SK-N-SH treated with all-trans-retinoic acid at 6 μM for 48 hours (cell line): ENCODE data around the gene UHRF2.

Source experiments
- BACH2 ChIP-seq: fragments of 250-450 bp; sonication (Bioruptor Pico); IDR thresholded peaks from 2 replicates; pipeline ENCODE4 v1.9.0; 2021; ENCODE audit warnings: mild to moderate bottlenecking, borderline replicate concordance
- RARB ChIP-seq: fragments of 250-450 bp; sonication (Bioruptor Pico); IDR thresholded peaks from 2 replicates; pipeline ENCODE4 v1.8.0; 2021; ENCODE audit warnings: mild to moderate bottlenecking, moderate library complexity
- TCF4 ChIP-seq: fragments of 250-450 bp; sonication (Bioruptor Pico); IDR thresholded peaks from 2 replicates; pipeline ENCODE4 v1.8.0; 2021; ENCODE audit warnings: mild to moderate bottlenecking, moderate library complexity, borderline replicate concordance
- ZC3H10 ChIP-seq: fragments of 250-450 bp; sonication (Bioruptor Pico); IDR thresholded peaks from 2 replicates; pipeline ENCODE4 v1.5.1; 2021; ENCODE audit warnings: mild to moderate bottlenecking, moderate library complexity
- ZFP3 ChIP-seq: fragments of 250-450 bp; sonication (Bioruptor Pico); IDR thresholded peaks from 2 replicates; pipeline ENCODE4 v1.5.0; 2020; ENCODE audit warnings: mild to moderate bottlenecking, moderate library complexity
- ZNF70 ChIP-seq: fragments of 450-650 bp; formaldehyde crosslinking; IDR thresholded peaks from 2 replicates; pipeline ENCODE4 v1.5.0; 2020; ENCODE audit warnings: mild to moderate bottlenecking, moderate library complexity
- ZNF8 ChIP-seq: fragments of 450-650 bp; formaldehyde crosslinking; IDR thresholded peaks from 2 replicates; pipeline ENCODE4 v1.5.0; 2020; ENCODE audit warnings: mild to moderate bottlenecking, moderate library complexity
- TF ChIP-seq, protein P1 (sequence below): fragments of 250-450 bp; sonication (Bioruptor Pico); IDR thresholded peaks from 2 replicates; pipeline ENCODE4 v1.8.0; 2020; ENCODE audit warnings: mild to moderate bottlenecking, moderate library complexity, borderline replicate concordance
- TF ChIP-seq, protein P2 (sequence below): fragments of 250-450 bp; sonication (Bioruptor Pico); IDR thresholded peaks from 2 replicates; pipeline ENCODE4 v1.5.1; 2021; ENCODE audit warnings: mild to moderate bottlenecking, moderate library complexity
- TF ChIP-seq, protein P3 (sequence below): fragments of 250-450 bp; sonication (Bioruptor Pico); IDR thresholded peaks from 2 replicates; pipeline ENCODE4 v1.5.1; 2020; ENCODE audit warnings: low read depth, mild to moderate bottlenecking, moderate library complexity

DNA sequence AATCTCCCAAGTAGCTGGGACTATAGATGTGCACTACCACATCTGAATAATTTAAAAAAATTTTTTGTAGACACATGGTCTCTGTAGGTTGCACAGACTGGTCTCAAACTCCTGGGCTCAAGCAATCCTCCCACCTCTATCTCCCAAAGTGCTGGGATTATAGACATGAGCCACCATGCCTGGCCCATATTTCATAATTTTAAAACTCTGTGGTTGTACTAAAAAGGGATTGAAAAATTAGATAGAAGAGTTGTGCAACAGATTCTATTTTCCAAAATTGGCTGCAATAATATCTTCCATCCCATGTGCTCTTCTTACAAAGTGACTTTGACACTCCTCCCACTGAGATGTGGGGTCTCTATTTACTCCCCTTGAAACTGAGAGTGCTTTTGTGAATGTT, 7.6 kb upstream of the UHRF2 start:
- TF ChIP-seq BACH2 (CRISPR knock-in tag) (no peak), TCF4 (CRISPR knock-in tag) (no peak), ZC3H10 (CRISPR knock-in tag) (no peak), RARB (no peak), ZFP3 (CRISPR knock-in tag) (no peak), ZNF70 (no peak), ZNF8 (CRISPR knock-in tag) (no peak)
- TF ChIP-seq, protein P1, sequence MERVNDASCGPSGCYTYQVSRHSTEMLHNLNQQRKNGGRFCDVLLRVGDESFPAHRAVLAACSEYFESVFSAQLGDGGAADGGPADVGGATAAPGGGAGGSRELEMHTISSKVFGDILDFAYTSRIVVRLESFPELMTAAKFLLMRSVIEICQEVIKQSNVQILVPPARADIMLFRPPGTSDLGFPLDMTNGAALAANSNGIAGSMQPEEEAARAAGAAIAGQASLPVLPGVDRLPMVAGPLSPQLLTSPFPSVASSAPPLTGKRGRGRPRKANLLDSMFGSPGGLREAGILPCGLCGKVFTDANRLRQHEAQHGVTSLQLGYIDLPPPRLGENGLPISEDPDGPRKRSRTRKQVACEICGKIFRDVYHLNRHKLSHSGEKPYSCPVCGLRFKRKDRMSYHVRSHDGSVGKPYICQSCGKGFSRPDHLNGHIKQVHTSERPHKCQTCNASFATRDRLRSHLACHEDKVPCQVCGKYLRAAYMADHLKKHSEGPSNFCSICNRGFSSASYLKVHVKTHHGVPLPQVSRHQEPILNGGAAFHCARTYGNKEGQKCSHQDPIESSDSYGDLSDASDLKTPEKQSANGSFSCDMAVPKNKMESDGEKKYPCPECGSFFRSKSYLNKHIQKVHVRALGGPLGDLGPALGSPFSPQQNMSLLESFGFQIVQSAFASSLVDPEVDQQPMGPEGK (CRISPR knock-in tag) = no peak
- TF ChIP-seq, protein P2, sequence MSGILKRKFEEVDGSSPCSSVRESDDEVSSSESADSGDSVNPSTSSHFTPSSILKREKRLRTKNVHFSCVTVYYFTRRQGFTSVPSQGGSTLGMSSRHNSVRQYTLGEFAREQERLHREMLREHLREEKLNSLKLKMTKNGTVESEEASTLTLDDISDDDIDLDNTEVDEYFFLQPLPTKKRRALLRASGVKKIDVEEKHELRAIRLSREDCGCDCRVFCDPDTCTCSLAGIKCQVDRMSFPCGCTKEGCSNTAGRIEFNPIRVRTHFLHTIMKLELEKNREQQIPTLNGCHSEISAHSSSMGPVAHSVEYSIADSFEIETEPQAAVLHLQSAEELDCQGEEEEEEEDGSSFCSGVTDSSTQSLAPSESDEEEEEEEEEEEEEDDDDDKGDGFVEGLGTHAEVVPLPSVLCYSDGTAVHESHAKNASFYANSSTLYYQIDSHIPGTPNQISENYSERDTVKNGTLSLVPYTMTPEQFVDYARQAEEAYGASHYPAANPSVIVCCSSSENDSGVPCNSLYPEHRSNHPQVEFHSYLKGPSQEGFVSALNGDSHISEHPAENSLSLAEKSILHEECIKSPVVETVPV (CRISPR knock-in tag) = no peak
- TF ChIP-seq, protein P3, sequence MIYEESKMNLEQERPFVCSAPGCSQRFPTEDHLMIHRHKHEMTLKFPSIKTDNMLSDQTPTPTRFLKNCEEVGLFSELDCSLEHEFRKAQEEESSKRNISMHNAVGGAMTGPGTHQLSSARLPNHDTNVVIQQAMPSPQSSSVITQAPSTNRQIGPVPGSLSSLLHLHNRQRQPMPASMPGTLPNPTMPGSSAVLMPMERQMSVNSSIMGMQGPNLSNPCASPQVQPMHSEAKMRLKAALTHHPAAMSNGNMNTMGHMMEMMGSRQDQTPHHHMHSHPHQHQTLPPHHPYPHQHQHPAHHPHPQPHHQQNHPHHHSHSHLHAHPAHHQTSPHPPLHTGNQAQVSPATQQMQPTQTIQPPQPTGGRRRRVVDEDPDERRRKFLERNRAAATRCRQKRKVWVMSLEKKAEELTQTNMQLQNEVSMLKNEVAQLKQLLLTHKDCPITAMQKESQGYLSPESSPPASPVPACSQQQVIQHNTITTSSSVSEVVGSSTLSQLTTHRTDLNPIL = no peak
